Kidney epithelial cell (primary cell): Measurements from ENCODE around the gene CEP112. TPM values are rescaled to one million over a fixed set of nuclear protein-coding genes. Genes with fewer than 3 reads are reported as not detected.

Experiments
- DNase-seq: peaks from one replicate; pipeline ENCODE4 v3.0.0-alpha.2; 2010; ENCODE audit warnings: low read depth
- H3K27me3 ChIP-seq: 2 replicates; pipeline ENCODE4 v1.6.0; 2011; ENCODE audit warnings: low read length; ENCODE audit not compliant: control insufficient read depth, insufficient read depth
- H3K36me3 ChIP-seq: 2 replicates; pipeline ENCODE4 v1.5.1; 2011; ENCODE audit warnings: low read length; ENCODE audit not compliant: control insufficient read depth, insufficient read depth
- H3K4me3 ChIP-seq: 2 replicates; pipeline ENCODE4 v1.5.1; 2011; ENCODE audit warnings: low read depth, mild to moderate bottlenecking, control low read depth, low read length
- CTCF ChIP-seq: IDR thresholded peaks from 2 replicates; pipeline ENCODE4 v1.5.1; 2011; ENCODE audit warnings: mild to moderate bottlenecking, moderate library complexity, low read length, control low read depth, inconsistent platforms; ENCODE audit not compliant: insufficient read depth, poor library complexity, severe bottlenecking
- total RNA-seq: library from RNA; depleted of rRNA; stranded (reverse); fragments of >200 nt; gene quantifications from 2 replicates; pipeline ENCODE4 v1.2.3, GENCODE V29; 2015

The CEP112 gene
- total RNA-seq, 1 donor from 2014 or later = 6.5 TPM

- DNase-seq = no peak
- Histone ChIP-seq H3K27me3 (no peaks in the 10 kb centered on the region), H3K4me3 (no peak overlapping the region), H3K36me3 (no peaks in the 10 kb centered on the region)
- no peak for TF ChIP-seq CTCF
These were observed 41.3 kb upstream of the CEP112 start for GRCh38 chr17:66233023-66233753.

- DNase-seq = no peak
- TF ChIP-seq CTCF = no peak
- no peak overlapping the region for H3K4me3 ChIP-seq
- H3K36me3 ChIP-seq = no peaks in the 10 kb centered on the region
- no peaks in the 10 kb centered on the region for H3K27me3 ChIP-seq
These were observed 39.1 kb upstream of the CEP112 start for GRCh38 chr17:66230922-66231591.

- TF ChIP-seq CTCF = no peak
- no peaks in the 10 kb centered on the region for H3K36me3 ChIP-seq
- H3K27me3 ChIP-seq = no peaks in the 10 kb centered on the region
- no peak for DNase-seq
- H3K4me3 ChIP-seq = no peak overlapping the region
These were observed 38.0 kb upstream of the CEP112 start for GRCh38 chr17:66229783-66230538.

DNA sequence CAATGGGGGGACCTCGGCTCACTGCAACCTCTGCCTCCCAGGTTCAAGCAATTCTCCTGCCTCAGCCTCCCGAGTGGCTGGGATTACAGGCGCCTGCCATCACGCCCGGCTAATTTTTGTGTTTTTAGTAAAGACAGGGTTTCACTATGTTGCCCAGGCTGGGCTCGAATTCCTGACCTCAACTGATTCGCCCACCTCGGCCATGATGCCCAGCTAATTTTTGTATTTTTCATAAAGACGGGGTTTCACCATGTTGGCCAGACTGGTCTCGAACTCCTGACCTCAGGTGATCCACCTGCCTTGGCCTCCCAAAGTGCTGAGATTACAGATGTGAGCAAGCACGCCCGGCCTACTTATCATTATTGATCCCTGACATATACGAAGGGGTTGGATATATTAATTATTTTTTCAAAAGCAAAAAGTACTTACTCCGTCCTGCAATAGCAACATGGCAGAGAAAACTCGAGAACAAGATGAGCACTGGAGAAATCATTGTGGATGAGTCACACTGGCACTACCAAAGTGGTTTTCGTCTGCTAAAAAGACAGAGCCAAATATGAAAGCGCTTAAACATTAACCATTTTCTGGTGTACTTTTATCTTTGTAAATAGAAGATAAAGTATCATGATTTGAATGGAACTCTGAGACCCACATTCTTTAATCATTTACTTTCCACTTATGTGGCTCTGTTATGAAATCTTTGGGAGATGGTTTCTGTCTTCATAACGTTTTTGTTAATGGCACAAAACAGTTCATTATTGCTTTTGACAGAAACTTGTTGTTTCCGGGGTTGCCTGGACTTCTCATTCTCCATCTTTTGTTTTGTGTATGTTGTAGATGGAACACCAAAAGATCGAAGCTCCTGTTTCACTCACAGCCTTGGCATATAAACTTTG, 37.2 kb upstream of the CEP112 start, which contains the start of gene APOH:
APOH (minus strand) TSS at position 529 of the 896 bp plus-strand sequence; CDS start at position 493, 36 bp downstream.
- DNase-seq = no peak

More for the DNA sequence above, 37.2 kb upstream of the CEP112 start, which contains the start of gene APOH:
- Histone ChIP-seq H3K27me3 (no peaks in the 10 kb centered on the region), H3K36me3 (no peaks in the 10 kb centered on the region), H3K4me3 (no peak within 1 kb of the TSS)
- no peak for TF ChIP-seq CTCF
